HEK293 (cell line): ENCODE measurements around the gene TMEM187.
"Not testable (repeated sequence)": the region's sequence is repeated elsewhere in the genome, so short reads cannot be mapped to it uniquely, and the experiment has no call there.

Experiments
- CTCF ChIA-PET: fragments of 350-600 bp; formaldehyde crosslinking; extraction: SDS; loops from one replicate; lab custom pipeline; 2021; ENCODE audit warnings: antibody characterized with exemption; lab: Yijun Ruan, JAX
- POLR2A ChIA-PET: fragments of 300-600 bp; formaldehyde crosslinking; extraction: SDS; loops from one replicate; lab custom pipeline; 2020; ENCODE audit warnings: antibody characterized with exemption, inconsistent platforms; lab: Yijun Ruan, JAX
- H3K27ac ChIP-seq: fragments of 200-500 bp; sonication (Bioruptor generic); 2 replicates; pipeline ENCODE4 v1.5.1; 2014; ENCODE audit warnings: low read depth, low read length, control low read depth, inconsistent platforms; ENCODE audit errors: extremely low read depth
- H3K36me3 ChIP-seq, 2 experiments: fragments of 200-500 bp in 1 of 2; sonication (Bioruptor generic) in 1 of 2; 1 replicate in 1 of 2; 2 replicates in 1 of 2; pipeline ENCODE4 v1.5.1; 2014 to 2017; ENCODE audit warnings: inconsistent platforms in 2 of 2, low read length in 2 of 2; ENCODE audit not compliant: control insufficient read depth in 2 of 2, insufficient read depth in 1 of 2
- H3K4me1 ChIP-seq: fragments of 200-500 bp; sonication (Bioruptor generic); 2 replicates; pipeline ENCODE4 v1.5.1; 2014; ENCODE audit warnings: mild to moderate bottlenecking, low read length, inconsistent platforms; ENCODE audit not compliant: control insufficient read depth, insufficient read depth
- H3K4me3 ChIP-seq: 2 replicates; pipeline ENCODE4 v1.5.1; 2011; ENCODE audit warnings: low read depth, mild to moderate bottlenecking, control low read depth, low read length, moderate library complexity
- H3K9me3 ChIP-seq: fragments of 200-500 bp; sonication (Bioruptor generic); 2 replicates; pipeline ENCODE4 v1.5.1; 2014; ENCODE audit warnings: low read depth, low read length, inconsistent platforms; ENCODE audit not compliant: control insufficient read depth, insufficient read depth
- GLIS2 ChIP-seq: fragments of 450-650 bp; formaldehyde crosslinking; IDR thresholded peaks from 2 replicates; pipeline ENCODE4 v1.5.1; 2016; ENCODE audit warnings: missing biosample characterization, missing genetic modification characterization
- OSR2 ChIP-seq: fragments of 450-650 bp; formaldehyde crosslinking; IDR thresholded peaks from 2 replicates; pipeline ENCODE4 v1.5.1; 2016; ENCODE audit warnings: missing biosample characterization, missing genetic modification characterization
- REPIN1 ChIP-seq: fragments of 450-650 bp; formaldehyde crosslinking; IDR thresholded peaks from 2 replicates; pipeline ENCODE4 v1.5.1; 2017; ENCODE audit warnings: missing biosample characterization, missing genetic modification characterization, low read depth
- SCRT1 ChIP-seq: fragments of 450-650 bp; formaldehyde crosslinking; IDR thresholded peaks from 2 replicates; pipeline ENCODE4 v1.5.1; 2016; ENCODE audit warnings: missing biosample characterization, missing genetic modification characterization, borderline replicate concordance
- SCRT2 ChIP-seq: fragments of 450-650 bp; formaldehyde crosslinking; IDR thresholded peaks from 2 replicates; pipeline ENCODE4 v1.5.1; 2016; ENCODE audit warnings: missing biosample characterization, missing genetic modification characterization
- ZNF530 ChIP-seq: fragments of 450-650 bp; formaldehyde crosslinking; IDR thresholded peaks from 2 replicates; pipeline ENCODE4 v1.5.1; 2016; ENCODE audit warnings: low read depth, missing biosample characterization, missing genetic modification characterization
- ZNF571 ChIP-seq: fragments of 450-650 bp; formaldehyde crosslinking; IDR thresholded peaks from 2 replicates; pipeline ENCODE4 v1.5.0; 2017; ENCODE audit warnings: missing biosample characterization, missing genetic modification characterization
- ZNF660 ChIP-seq: fragments of 450-650 bp; IDR thresholded peaks from 2 replicates; pipeline ENCODE4 v1.5.1; 2018; ENCODE audit warnings: missing biosample characterization, mild to moderate bottlenecking, missing genetic modification characterization
- ZNF677 ChIP-seq: fragments of 450-650 bp; IDR thresholded peaks from 2 replicates; pipeline ENCODE4 v1.5.0; 2018; ENCODE audit warnings: missing biosample characterization, mild to moderate bottlenecking, missing genetic modification characterization, moderate library complexity
- ZNF830 ChIP-seq: fragments of 450-650 bp; IDR thresholded peaks from 2 replicates; pipeline ENCODE4 v1.5.0; 2018; ENCODE audit warnings: missing biosample characterization, missing genetic modification characterization, low read depth, mild to moderate bottlenecking, moderate library complexity
- ZSCAN16 ChIP-seq: fragments of 450-650 bp; formaldehyde crosslinking; IDR thresholded peaks from 2 replicates; pipeline ENCODE4 v1.5.1; 2016; ENCODE audit warnings: missing biosample characterization, missing genetic modification characterization
- TF ChIP-seq, protein P1 (sequence below): fragments of 450-650 bp; formaldehyde crosslinking; IDR thresholded peaks from 2 replicates; pipeline ENCODE4 v1.5.1; 2017; ENCODE audit warnings: missing biosample characterization, missing genetic modification characterization
- TF ChIP-seq, protein P2 (sequence below): fragments of 450-650 bp; formaldehyde crosslinking; IDR thresholded peaks from 2 replicates; pipeline ENCODE4 v1.5.1; 2016; ENCODE audit warnings: missing biosample characterization, missing genetic modification characterization
- TF ChIP-seq, protein P3 (sequence below): fragments of 450-650 bp; IDR thresholded peaks from 2 replicates; pipeline ENCODE4 v1.5.1; 2018; ENCODE audit warnings: missing biosample characterization, missing genetic modification characterization
- TF ChIP-seq, protein P4 (sequence below): fragments of 450-650 bp; formaldehyde crosslinking; IDR thresholded peaks from 2 replicates; pipeline ENCODE4 v1.5.1; 2017; ENCODE audit warnings: missing biosample characterization, missing genetic modification characterization
- TF ChIP-seq, protein P5 (sequence below): fragments of 450-650 bp; formaldehyde crosslinking; IDR thresholded peaks from 2 replicates; pipeline ENCODE4 v1.5.1; 2016; ENCODE audit warnings: missing biosample characterization, missing genetic modification characterization
- TF ChIP-seq, protein P6 (sequence below): fragments of 450-650 bp; formaldehyde crosslinking; IDR thresholded peaks from 2 replicates; pipeline ENCODE4 v1.5.1; 2016; ENCODE audit warnings: missing biosample characterization, missing genetic modification characterization

Gene TMEM187

DNA sequence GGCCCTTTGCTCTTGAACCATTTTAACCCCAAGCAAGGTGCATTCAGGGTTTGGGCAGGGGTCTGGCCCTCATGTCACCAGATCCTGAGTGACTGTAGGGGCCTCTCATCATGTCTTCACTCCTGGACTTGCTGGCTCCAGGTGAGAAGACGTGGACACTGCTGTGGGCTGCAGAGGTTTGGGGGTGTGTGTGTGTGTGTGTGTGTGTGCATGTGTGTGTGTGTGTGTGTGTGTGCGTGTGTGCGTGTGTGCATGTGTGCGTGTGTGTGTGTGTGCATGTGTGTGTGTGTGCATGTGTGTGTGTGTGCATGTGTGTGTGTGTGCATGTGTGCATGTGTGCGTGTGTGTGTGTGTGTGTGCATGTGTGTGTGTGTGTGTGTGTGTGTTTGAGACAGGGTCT lies 21.8 kb downstream of the TMEM187 start:
- H3K4me3 ChIP-seq, H3K27ac ChIP-seq, H3K9me3 ChIP-seq, H3K4me1 ChIP-seq, CTCF ChIA-PET, H3K36me3 ChIP-seq, POLR2A ChIA-PET: not testable (repeated sequence)
- TF ChIP-seq, protein P1, sequence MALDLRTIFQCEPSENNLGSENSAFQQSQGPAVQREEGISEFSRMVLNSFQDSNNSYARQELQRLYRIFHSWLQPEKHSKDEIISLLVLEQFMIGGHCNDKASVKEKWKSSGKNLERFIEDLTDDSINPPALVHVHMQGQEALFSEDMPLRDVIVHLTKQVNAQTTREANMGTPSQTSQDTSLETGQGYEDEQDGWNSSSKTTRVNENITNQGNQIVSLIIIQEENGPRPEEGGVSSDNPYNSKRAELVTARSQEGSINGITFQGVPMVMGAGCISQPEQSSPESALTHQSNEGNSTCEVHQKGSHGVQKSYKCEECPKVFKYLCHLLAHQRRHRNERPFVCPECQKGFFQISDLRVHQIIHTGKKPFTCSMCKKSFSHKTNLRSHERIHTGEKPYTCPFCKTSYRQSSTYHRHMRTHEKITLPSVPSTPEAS, result peak; percentile 99

DNA sequence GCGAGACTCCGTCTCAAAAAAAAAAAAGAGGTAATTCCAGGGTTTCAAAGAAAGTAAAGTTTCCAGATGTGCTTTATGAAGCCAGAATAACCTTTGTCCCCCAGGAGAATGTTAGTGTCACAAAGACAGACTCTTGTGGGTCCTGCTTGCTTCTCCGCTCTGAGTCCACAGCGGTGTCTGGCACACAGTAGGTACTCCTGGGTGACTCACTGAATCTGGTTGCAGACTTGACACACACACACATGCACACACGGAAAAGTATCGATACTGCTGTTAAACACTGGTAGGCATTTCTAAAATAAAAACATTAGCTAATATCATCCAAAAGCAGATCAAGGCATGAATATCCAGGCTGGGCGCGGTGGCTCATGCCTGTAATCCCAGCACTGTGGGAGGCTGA lies 22.9 kb downstream of the TMEM187 start:
- CTCF ChIA-PET, result interaction anchor here (2.7 kb wide), 1 partner anchor 18 kb away, joined by 14 read pairs; no protein-coding TSS in a partner anchor
- no peaks in the 10 kb centered on the region for H3K36me3 ChIP-seq
- no peak overlapping the region for H3K27ac ChIP-seq
- TF ChIP-seq OSR2 (tag by site-specific recombination), result no peak
- TF ChIP-seq ZNF677 (tag by site-specific recombination), result no peak
- TF ChIP-seq ZSCAN16 (tag by site-specific recombination), result no peak
- TF ChIP-seq ZNF571 (tag by site-specific recombination), result no peak
- no peak for TF ChIP-seq REPIN1 (tag by site-specific recombination)
- TF ChIP-seq, protein P2, sequence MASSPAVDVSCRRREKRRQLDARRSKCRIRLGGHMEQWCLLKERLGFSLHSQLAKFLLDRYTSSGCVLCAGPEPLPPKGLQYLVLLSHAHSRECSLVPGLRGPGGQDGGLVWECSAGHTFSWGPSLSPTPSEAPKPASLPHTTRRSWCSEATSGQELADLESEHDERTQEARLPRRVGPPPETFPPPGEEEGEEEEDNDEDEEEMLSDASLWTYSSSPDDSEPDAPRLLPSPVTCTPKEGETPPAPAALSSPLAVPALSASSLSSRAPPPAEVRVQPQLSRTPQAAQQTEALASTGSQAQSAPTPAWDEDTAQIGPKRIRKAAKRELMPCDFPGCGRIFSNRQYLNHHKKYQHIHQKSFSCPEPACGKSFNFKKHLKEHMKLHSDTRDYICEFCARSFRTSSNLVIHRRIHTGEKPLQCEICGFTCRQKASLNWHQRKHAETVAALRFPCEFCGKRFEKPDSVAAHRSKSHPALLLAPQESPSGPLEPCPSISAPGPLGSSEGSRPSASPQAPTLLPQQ (tag by site-specific recombination), result no peak
- TF ChIP-seq GLIS2 (tag by site-specific recombination), result no peak
- TF ChIP-seq, protein P3, sequence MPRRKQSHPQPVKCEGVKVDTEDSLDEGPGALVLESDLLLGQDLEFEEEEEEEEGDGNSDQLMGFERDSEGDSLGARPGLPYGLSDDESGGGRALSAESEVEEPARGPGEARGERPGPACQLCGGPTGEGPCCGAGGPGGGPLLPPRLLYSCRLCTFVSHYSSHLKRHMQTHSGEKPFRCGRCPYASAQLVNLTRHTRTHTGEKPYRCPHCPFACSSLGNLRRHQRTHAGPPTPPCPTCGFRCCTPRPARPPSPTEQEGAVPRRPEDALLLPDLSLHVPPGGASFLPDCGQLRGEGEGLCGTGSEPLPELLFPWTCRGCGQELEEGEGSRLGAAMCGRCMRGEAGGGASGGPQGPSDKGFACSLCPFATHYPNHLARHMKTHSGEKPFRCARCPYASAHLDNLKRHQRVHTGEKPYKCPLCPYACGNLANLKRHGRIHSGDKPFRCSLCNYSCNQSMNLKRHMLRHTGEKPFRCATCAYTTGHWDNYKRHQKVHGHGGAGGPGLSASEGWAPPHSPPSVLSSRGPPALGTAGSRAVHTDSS (tag by site-specific recombination), result no peak
- TF ChIP-seq ZNF660, result no peak
- TF ChIP-seq, all 188 proteins: peak for 0
- no peak overlapping the region for H3K4me3 ChIP-seq
- no peaks in the 10 kb centered on the region for H3K9me3 ChIP-seq
- POLR2A ChIA-PET, result interaction anchor here (0.6 to 0.9 kb wide), 2 partner anchors 15 to 22 kb away, joined by 3 to 4 read pairs; no protein-coding TSS in a partner anchor
- no peaks in the 10 kb centered on the region for H3K4me1 ChIP-seq

DNA sequence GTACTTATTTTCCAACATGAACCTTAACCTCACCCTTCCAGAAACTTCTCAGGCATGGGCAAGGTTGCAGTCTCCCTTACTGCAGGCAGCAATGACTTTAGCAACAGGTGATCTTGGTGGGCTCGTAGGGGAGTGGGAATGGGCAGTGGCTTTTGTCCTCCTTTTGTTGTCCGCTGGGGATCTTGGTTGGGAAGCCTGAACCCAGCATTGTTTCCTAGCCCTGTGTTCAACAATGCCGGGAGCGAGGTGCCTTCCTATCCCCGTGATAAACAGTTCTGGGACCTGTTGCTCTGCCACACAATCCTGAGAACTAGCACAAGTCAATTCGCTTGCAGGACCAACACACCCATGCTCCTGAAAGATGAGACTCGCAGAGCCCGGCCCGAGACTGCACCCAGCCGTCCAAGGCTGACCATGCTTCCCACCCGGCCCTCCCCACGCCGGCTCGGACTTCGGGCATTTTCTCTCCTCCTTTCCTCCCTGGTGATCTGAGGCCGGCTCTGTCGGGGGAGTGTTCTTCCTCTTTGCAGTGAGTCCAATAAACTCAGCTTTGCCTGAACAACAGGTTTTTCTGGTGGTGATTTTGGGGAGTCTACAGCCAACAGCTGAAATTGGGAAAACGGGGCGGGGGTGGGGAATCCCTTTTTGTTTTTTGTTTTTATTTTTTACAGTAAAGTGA lies 26.9 kb downstream of the TMEM187 start:
- no peak overlapping the region for H3K4me3 ChIP-seq
- POLR2A ChIA-PET, result no interaction called here
- CTCF ChIA-PET, result interaction anchor here (0.6 to 1.5 kb wide), 4 partner anchors 13 to 1150 kb away, joined by 3 to 9 read pairs (median 3); no protein-coding TSS in a partner anchor
- no peaks in the 10 kb centered on the region for H3K4me1 ChIP-seq
- H3K36me3 ChIP-seq, result no peaks in the 10 kb centered on the region
- no peaks in the 10 kb centered on the region for H3K9me3 ChIP-seq
- no peak overlapping the region for H3K27ac ChIP-seq
- TF ChIP-seq SCRT2 (tag by site-specific recombination) (peak; percentile 97), SCRT1 (tag by site-specific recombination) (peak; percentile 98), ZNF530 (no peak)

DNA sequence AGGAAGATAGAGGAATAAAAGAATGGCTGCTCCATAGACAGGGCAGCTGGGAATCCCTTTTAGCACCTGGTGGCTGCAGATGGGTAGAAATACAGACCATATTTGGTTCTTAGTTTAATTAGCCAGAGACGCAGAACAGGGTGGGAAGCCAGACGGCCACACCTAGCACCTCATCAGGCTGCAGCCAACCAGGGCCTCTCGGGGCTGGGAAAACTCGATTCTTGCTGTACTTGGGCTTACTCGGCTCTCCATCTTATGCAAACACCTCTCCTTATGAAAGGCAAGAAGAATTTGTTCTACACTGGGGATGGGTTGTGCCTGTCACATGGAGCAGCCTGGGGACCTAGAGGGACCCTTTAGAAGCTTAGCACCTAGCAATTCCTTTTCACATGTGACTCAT lies 27.5 kb downstream of the TMEM187 start:
- no peaks in the 10 kb centered on the region for H3K9me3 ChIP-seq
- no peak overlapping the region for H3K4me3 ChIP-seq
- ChIA-PET POLR2A (interaction anchor here (0.7 kb wide), 1 partner anchor 74 kb away, joined by 4 read pairs; no protein-coding TSS in a partner anchor), CTCF (interaction anchor here (0.6 to 1.5 kb wide), 4 partner anchors 13 to 1149 kb away, joined by 3 to 9 read pairs (median 3); no protein-coding TSS in a partner anchor)
- no peaks in the 10 kb centered on the region for H3K36me3 ChIP-seq
- no peak overlapping the region for H3K27ac ChIP-seq
- no peaks in the 10 kb centered on the region for H3K4me1 ChIP-seq
- TF ChIP-seq, protein P4, sequence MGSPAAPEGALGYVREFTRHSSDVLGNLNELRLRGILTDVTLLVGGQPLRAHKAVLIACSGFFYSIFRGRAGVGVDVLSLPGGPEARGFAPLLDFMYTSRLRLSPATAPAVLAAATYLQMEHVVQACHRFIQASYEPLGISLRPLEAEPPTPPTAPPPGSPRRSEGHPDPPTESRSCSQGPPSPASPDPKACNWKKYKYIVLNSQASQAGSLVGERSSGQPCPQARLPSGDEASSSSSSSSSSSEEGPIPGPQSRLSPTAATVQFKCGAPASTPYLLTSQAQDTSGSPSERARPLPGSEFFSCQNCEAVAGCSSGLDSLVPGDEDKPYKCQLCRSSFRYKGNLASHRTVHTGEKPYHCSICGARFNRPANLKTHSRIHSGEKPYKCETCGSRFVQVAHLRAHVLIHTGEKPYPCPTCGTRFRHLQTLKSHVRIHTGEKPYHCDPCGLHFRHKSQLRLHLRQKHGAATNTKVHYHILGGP, result no peak
- TF ChIP-seq, protein P5, sequence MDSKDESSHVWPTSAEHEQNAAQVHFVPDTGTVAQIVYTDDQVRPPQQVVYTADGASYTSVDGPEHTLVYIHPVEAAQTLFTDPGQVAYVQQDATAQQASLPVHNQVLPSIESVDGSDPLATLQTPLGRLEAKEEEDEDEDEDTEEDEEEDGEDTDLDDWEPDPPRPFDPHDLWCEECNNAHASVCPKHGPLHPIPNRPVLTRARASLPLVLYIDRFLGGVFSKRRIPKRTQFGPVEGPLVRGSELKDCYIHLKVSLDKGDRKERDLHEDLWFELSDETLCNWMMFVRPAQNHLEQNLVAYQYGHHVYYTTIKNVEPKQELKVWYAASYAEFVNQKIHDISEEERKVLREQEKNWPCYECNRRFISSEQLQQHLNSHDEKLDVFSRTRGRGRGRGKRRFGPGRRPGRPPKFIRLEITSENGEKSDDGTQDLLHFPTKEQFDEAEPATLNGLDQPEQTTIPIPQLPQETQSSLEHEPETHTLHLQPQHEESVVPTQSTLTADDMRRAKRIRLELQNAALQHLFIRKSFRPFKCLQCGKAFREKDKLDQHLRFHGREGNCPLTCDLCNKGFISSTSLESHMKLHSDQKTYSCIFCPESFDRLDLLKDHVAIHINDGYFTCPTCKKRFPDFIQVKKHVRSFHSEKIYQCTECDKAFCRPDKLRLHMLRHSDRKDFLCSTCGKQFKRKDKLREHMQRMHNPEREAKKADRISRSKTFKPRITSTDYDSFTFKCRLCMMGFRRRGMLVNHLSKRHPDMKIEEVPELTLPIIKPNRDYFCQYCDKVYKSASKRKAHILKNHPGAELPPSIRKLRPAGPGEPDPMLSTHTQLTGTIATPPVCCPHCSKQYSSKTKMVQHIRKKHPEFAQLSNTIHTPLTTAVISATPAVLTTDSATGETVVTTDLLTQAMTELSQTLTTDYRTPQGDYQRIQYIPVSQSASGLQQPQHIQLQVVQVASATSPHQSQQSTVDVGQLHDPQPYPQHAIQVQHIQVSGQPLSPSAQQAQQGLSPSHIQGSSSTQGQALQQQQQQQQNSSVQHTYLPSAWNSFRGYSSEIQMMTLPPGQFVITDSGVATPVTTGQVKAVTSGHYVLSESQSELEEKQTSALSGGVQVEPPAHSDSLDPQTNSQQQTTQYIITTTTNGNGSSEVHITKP, result no peak
- no peak for TF ChIP-seq ZNF830 (tag by site-specific recombination)
- TF ChIP-seq, protein P6, sequence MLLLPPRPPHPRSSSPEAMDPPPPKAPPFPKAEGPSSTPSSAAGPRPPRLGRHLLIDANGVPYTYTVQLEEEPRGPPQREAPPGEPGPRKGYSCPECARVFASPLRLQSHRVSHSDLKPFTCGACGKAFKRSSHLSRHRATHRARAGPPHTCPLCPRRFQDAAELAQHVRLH (tag by site-specific recombination), result no peak
